HG02852 (cell line): ENCODE data around the gene JTB.

Experiments
- ATAC-seq: cut with Tn5 transposase; IDR thresholded peaks from one replicate; pipeline ENCODE4 v1.9.1; 2021; ENCODE audit warnings: mild to moderate bottlenecking, moderate library complexity; ENCODE audit not compliant: unreplicated experiment

JTB gene

DNA sequence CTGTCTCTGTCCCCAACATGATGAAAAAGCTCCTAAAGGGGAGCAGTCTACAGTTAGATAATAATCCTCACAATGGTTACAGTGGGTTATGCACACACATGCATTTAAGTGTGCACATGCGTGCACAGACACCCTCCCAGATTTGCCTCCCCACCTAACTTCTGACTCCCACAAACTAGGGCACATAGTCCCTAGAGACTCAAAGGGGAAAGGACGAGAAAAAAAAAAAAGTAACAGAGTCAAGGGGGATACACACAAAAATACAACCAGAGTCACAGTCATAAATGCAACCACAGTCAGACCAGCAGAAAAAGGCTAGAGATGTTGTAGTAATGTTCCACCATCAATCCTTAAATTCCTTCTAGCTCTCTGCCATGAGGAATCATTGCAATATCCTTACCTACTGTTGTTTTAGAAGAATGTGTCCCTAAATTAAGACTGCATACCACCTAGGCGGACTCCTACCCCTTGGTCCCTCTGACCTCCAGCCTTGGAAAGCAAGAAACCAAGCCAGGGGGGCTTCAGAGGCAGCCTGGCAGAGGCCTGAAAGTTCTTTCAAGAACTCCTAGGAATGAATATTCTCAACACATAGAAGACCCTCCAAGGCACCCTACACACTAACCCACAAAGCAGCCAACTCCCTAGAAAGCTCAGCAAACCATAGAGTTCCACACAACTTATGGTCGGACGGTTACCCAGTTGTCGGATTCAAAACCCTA, 20.3 kb downstream of the JTB start:
- ATAC-seq = no peak

DNA sequence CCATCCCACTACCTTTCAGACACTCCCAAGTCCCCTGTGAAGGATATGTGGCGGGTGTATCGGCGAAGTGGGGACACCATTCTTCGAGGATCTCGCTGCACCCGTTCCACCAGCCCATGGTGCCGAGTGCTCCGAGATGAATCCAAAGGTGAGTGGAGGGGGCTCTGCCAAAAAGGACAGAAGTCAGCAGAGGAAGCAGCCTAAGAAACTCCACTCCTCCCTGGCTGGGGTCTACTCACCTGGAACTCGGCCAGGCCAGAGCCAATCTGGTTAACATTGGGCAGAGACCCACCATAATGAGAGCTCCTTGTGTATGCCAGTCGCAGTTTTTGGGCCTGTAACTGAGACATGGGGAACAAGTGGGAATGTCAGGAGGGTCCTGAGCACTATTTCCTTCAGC, 22.6 kb downstream of the JTB start:
- ATAC-seq = no peak

DNA sequence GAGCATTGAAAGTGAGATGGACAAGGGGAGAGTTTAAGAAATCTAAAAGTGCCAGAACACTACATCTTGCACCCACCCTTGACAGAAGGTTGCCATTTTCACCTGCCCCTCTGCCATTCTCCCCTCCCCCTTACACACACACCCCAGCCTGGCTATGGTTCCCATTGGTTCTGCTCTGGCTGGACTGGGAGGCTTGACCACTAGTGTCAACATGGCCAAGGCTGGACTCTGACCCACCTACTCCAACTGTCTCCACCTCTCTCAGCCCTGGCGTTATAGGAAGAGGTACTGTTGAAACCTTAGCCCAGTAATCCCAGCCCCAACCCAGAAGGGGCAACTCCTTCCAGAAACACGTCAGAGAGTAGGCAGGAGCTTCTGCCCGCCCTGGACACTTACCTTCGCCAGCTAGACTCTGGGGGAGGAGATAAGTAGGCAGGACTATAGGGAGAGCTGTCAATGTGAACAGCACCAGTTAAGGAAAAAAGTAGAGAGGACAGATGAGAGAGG, 23.6 kb downstream of the JTB start:
- no peak for ATAC-seq

DNA sequence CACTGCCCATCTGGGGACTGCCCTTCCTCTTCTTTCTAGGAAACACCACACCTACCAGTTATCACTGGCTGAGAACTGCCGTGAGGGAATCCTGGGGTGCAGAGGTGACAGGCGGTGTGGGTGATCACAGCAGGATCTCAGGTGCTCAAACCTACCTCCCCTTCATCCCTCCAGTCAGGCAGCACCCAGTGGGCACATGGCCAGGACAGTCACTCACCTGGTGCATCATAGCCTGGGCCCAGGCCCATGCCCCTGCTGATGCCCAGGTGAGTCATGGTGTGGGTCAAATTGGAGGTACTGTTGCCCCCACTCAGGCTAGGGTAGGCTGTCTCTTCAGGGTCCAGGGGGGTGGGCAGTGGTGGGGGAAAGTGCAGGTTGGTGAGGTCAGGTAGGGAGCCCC, 25.7 kb downstream of the JTB start:
- no peak for ATAC-seq

DNA sequence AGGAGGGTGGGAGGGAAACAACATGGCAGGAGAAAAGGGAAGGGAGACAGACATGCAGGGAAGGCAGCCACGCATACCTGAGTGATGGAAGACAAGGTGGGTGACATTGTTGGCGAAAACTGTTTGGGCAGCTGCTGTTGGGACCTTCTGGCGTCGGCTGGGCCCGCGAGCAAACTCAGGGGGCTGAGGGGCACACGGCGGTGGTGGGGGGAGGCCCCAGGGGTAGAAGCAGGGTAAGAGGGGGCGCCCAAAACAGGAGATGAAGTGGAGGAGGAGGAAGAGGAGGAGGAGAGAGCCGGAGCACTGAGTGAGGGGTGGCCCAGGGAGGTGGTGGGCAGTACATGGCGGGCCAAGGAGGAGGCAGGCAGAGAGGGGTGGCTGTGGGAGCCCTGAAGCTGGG, 26.3 kb downstream of the JTB start:
- ATAC-seq = no peak

DNA sequence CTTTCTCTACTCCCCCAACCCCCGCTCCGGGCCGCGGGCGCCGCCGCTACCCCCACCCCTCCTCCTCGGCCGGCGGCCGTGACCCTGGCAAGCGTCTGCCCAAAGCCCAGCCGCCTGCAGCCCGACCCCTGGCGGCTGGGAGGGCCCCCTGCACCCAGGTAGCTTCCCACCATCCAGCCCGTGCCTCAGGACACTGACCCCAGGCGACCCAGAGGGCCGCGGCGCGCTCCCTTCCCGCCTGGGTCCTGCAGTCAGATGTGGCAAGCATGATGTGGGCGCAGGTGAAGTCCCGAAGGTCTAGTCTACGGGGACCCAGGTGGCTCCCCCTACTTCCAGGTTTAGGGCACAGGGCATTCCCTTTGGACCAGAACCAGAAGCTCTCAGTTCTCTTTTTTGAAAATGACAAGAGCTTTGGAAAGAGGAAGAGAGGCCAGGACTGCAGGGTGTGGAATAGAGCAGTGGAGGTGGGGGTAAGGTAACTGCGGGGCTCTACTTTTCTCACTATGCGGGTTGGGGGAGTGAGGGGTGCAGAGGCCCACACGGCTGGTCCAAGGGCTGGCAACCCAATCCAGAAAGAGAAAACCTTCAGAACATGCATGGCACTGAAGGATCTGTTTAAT, 30.7 kb downstream of the JTB start, which contains the start of gene DENND4B:
TSS of gene DENND4B (minus strand) at position 97 of the 620 bp plus-strand sequence. CDS start 2,344 bp downstream, outside the sequence.
- ATAC-seq = peak; percentile 64

DNA sequence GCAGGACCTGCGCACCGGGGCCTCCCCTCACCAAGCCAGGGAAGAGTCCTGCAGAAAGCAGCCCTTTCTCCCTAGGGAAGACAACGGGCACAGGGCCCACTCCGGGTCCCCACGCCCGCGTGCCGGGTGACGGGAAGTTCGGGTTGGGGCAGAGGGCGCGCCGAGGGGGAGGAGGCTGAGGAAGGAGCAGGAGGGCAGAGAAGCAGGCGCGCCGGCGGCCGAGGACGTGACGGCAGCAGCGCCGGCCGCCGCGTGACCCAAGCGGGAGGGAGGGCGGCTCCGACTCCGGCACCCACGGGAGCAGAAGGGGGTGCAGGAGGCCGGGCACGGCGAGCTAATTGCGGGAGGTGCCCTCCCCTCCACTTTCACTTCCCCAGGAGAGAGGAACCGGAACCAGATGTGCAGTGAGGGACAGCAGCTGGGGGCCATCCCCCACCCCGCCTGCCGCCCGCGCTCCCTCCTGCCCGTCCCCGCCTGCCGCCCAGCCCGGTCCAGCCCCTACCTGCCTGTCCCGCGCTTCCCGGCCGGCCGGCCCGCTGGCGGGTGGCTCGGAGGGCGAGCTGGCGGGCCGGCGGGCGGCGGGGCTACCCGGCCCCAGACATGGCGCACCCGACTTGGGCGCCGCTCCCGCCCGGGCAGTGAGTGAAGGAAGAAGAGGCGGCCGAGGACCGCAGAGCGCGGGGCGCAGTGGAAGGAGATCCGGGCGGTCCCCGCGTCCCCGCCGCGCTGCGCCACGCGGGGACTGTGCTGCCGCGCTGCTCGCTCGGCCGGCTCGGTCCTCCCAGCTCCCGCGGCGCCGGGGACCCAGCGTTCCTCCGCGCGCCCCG, 31.5 kb downstream of the JTB start:
- peak; percentile 68 for ATAC-seq

DNA sequence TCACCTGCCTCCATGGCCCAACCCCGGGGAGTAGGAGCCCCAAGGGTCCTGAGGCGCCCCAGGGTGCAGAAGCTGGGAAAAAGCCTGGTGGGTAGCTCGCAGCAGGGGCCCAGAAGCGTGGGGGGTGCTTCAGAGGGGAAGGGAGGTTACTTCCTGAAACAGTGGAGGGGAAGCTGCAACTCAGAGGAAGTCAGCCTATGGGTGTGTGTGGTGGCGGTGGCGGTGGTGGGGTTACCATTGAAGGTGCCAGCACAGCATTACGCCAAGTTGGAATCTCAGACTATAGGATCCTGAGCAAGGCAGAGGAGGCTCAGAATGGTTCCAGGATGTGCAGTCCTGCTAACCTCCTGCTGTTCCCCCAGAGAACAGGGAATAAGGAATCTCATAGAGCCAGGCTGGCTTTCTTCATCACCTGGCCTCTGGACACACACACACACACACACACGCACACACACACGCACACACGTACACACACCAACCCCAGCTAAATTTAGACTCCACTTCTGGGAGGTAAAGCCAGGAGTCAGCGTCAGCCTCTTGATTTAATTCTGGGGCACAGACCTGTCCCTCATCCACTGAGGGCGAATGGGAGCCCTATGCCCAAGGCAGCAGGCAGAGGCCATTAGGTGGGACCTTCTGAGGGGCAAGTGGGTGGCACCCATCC, 32.2 kb downstream of the JTB start:
- peak; percentile 5 for ATAC-seq

DNA sequence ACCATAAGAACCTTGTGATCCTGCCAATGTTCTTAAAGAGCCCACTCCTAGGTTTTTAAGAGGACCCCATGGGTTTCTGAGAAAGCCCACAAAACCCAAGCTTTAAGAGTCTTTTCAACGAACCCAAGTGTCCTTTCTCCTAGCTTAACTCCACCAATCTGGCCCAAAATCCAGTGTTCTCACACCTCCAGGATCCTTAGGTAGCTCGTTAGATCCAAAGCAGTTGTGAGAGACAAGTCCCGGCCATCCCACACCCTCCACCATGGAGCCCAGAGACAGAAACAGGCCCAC, 32.7 kb downstream of the JTB start:
- no peak for ATAC-seq

DNA sequence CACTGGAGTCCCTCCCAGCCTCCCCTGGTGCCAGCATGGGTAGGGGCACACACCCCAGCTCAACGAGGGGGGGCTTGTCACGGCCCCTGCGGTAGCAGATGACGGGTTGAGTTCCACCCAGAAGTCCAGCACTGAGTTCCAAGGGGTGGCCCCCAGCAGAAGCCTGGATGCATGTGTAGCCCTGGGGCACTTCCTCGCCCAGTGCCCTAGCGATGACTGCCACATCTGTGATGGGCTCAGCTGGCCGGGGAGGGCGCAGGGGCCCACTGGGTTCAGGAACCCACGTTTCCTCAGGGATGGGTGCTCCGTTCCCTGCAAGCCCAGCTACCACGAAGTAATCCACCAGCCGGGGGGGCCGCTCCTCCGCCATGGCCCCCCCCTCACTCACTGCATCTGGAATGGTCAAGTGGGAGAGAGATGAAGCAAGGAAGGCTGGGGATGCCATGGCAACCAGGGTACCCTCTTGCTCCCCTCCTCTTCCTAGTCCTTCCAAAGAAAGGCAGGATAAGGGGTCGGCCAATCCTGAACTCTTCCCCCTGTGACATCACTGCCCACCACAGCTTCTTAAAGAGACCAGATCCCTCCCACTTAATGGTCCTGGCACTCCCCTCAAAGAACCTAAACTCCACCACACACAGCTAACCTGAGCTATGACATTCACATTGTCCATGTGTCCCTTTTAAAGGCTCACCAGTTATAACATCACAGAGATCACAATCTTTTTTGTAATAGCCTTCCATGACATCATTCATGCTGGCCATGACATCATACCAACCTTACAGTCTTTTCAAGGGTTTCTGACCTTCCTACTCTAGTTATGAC, 33.3 kb downstream of the JTB start:
- no peak for ATAC-seq

DNA sequence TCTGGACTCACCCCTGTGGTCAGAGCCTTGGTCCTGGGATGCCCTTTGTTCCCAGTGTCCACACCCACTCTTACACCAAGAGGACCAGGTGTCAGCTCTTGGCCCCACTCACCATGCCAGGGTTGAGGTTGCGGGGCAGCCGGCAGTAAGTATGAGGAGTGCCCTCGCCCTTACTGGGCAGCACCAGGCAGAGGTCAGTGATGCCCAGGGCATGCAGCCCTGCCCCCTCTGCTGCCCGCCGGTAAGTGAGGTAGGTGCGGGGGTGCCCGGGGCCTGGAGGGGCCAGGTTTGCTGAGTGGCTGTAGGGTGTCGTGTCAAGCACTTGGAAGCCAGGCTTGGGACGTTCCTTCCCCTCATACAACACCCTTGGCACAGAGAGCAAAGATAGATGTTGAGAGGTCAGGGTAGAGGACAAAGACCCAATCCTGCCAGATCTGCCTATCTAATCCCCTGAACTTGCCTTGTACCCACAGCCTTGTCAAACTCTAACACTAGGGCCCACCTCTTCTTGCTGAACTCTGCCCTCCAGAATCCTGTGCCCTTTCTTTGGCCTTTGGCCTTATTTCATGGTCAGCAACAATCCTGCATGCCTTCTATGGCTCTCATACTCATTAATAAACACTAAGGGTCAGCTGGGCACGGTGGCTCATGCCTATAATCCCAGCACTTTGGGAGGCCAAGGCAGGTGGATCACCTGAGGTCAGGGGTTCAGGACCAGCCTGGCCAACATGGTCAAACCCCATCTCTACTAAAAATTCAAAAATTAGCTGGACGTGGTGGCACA, 34.5 kb downstream of the JTB start:
- no peak for ATAC-seq

DNA sequence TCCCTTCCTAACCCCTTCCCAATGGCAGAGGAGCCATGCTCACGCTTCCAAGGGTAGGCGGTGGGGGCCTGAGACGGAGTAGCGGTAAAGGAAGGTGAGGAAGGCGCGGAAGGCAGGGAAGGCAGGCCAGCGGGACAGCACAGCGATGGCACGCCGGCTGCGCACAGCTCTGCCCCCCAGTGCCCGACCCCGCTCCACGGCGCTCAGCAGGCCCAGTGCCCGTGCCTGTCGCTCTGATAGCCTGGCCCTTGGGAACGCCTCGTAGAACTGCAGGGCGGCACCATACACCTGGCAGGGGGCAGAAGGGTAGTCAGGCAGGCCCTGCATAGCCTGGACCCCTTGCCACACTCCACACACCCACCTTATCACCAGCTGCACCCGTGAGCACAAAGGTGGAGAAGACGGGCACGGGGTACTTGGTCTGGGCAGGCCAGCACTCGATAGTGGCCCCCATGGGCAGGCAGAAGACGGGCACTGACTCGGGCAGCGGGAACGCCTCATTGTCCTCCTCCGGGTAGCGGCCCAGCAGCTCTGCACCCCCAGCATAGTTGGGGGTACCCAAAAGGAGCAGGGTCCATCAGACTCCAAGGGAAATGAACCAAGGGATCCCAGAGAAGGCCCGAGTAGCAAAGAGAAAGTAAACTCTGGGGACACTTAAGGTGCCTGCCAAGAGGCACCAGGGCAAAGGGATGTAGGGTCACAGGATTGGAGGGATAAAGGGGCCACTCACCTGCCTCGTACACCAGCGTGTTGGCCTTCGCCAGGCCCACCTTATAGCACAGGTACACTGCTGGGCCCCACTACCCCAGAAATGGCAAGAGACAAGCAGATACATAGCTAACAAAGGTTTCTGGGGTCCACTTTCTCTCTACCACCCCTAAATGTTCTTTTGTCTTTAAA, 35.4 kb downstream of the JTB start:
- no peak for ATAC-seq

DNA sequence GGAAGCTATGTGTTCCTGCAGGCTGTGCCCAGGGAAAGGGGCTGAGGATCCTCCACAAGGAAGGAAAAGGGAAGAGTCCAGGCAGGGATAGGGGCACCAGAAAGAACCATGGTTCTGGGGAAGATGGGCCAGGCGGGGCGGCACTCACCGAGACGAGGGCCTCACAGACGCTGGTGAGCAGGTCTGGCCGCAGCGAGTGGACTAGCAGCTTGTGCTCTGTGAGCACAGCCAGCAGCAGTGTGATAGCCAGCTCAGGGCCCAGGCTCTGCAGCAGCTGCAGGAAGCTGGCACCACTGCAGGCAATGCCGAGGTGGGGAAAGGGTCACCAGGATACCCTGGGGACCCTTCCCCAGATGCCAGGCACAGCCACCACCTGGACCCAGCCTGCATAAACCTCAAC, 36.7 kb downstream of the JTB start:
- no peak for ATAC-seq

DNA sequence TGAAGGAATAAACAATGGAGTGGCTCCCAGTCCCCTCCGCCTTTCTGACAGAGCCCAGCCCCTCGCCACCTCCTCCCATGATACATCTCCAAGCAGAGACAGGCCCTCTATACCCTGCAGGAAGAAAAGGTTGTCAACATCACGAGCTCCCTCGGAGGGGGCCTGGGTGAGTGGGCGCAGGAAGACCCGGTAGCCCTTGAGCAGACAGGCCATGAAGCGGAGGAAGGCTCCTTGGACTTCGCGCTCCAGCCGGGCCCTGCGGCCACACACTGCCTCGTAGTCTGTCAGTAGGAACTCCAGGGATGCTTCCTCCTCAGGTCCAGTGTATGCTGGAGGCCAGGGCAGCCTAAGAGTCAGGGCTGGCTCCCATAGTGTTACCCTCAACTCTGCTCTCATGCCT, 38.0 kb downstream of the JTB start:
- ATAC-seq = no peak

DNA sequence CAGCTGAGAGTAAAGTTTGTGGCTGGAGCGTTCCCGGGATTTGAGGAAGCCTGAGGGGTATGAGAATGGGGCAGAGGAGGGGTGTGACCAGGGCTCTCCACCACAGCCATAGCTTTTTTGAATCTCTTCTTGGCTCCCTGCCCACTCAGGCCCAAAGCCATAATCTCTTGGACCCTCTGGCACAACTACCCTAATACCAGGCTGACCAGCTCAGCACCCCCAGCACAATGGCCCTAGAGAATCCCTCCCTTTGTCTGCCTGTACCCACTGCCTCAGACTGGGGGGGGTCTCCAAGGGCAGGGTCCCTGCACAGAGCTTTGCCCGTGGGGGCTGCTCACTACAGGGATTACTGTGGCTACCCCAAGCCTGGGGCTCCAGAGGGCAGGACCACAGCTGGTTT, 38.5 kb downstream of the JTB start:
- ATAC-seq = no peak

DNA sequence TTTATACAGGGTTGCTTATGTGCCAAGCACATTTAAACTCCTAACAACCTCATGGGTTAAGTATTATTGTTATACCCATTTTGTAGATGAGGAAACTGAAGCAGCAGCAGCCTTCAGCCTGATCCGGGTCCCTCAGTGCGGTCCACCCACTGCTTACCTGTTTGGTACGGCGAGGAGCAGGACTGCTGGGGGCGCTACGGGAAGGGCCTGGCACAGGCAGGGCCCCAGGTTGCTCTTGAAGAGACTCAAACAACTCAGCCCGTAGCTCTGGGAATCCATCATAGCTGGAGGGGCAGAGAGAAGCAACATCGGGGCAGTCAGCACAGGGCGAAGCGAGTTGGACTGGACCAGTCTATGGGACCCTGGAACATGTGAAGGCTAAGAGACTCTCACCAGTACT, 40.1 kb downstream of the JTB start:
- ATAC-seq = no peak

DNA sequence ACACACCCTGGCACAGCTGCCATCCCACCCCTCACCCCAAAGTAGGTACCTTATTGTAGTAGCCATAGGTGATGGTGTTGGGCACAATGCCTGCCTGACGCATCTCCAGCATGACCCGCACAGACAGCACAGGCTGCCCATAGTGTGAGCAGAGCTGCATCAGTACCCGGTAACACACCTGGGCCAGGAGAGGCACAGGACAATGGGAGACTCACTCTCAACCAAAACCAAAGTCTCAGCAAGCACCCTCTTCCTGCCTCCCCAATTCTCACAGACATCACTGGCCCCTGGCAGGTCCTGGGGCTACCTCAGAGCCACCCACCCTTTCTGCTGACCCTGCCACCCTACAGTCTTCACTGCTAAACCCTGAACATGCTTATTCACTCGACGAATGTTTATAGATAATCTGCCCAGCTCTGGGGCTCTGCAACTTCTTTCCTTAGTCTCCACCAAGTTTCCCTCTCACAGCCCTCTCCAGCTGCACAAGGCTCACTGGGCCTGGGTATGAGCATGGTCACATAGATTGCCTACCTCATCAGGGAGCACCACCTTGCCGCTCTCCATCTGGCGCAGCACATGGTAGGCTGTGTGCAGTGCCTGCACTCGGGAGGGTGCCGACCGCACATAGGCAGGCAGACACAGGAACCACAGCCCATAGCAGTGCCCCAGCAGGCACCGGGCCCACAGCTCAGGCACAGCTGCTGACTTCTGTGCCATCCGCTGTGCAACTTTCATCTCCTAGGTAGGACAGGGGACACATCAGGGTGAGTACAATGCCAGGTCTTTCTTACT, 41.3 kb downstream of the JTB start:
- ATAC-seq = no peak

DNA sequence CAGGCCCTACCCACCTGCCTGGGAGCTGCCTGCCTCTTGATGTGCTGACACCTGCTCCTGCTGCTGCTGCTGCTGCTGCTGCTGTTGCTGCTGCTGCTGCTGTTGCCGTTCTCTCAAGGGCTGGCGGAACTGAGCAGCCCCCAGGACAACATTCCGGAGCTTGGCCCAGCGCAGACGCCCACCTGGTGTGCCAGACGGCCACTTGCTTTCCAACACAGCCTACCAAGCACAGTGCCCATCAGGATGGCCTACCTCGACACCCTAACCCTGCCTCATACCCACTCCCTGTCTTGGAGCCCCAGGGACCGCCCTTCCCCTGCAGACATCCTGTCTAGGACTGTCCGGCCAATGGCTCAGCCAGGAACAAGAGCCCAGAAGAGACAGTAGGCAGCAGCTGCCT, 42.7 kb downstream of the JTB start:
- no peak for ATAC-seq
